Peyer's patch (tissue), 4 donors: ENCODE measurements around the gene GAP43. TPM values are rescaled to one million over a fixed set of nuclear protein-coding genes. Genes with fewer than 3 reads are reported as not detected.

Source experiments
- DNase-seq, 3 donors: peaks; one replicate each; pipeline ENCODE4 v3.0.0-alpha.2; 2017 to 2019
- H3K27ac ChIP-seq, 4 donors: fragments of 200-600 bp; sonication (generic); one replicate each; pipeline ENCODE4 v1.5.1; 2016 to 2019
- H3K27me3 ChIP-seq, 2 donors: fragments of 200-600 bp; sonication (generic); one replicate each; pipeline ENCODE4 v1.5.1; 2019
- H3K36me3 ChIP-seq, 3 donors: fragments of 200-600 bp; sonication (generic); one replicate each; pipeline ENCODE4 v1.5.1; 2016 to 2019
- H3K4me1 ChIP-seq, 4 donors: fragments of 200-600 bp; sonication (generic); one replicate each; pipeline ENCODE4 v1.5.1; 2016 to 2019
- H3K4me3 ChIP-seq, 4 donors: fragments of 200-600 bp; sonication (generic); 1 replicate in 3 of 4; 2 replicates in 1 of 4; pipeline ENCODE4 v1.5.1; 2016 to 2019; ENCODE audit warnings: mild to moderate bottlenecking in 1 of 4
- H3K9me3 ChIP-seq, 4 donors: fragments of 200-600 bp; sonication (generic); one replicate each; pipeline ENCODE4 v1.5.1; 2016 to 2019; ENCODE audit warnings: mild to moderate bottlenecking in 1 of 4
- CTCF ChIP-seq, 6 experiments: fragments of 450-650 bp in 4 of 6; fragments of 200-600 bp in 2 of 6; sonication (generic) in 1 of 6; IDR thresholded peaks; one replicate each; pipeline ENCODE4 v1.5.1; 2017 to 2019; ENCODE audit warnings: antibody characterized with exemption in 6 of 6, mild to moderate bottlenecking in 3 of 6, moderate library complexity in 1 of 6
- POLR2A ChIP-seq, 2 donors: fragments of 450-650 bp; IDR thresholded peaks; one replicate each; pipeline ENCODE4 v1.5.1; 2017; ENCODE audit warnings: antibody characterized with exemption in 2 of 2, mild to moderate bottlenecking in 2 of 2, moderate library complexity in 2 of 2
- total RNA-seq, 4 donors: library from RNA; depleted of rRNA; stranded (reverse); fragments of >200 nt; gene quantifications; one replicate each; pipeline ENCODE4 v1.1.0, GENCODE V29; 2016

GAP43 gene
- total RNA-seq, 4 donors from 2014 or later: 1.5 to 1.9 TPM; not detected in 2

- no peak for TF ChIP-seq CTCF (IDR thresholded peaks at IDR 0.05)
- TF ChIP-seq POLR2A (IDR thresholded peaks at IDR 0.05): no peak
- no peaks in the 10 kb centered on the region for H3K36me3 ChIP-seq
- H3K4me1 ChIP-seq: no peaks in the 10 kb centered on the region
- no peaks in the 10 kb centered on the region for H3K9me3 ChIP-seq
- no peaks in the 10 kb centered on the region for H3K27me3 ChIP-seq
- DNase-seq: no peak
- H3K4me3 ChIP-seq: no peak overlapping the region
- H3K27ac ChIP-seq: no peak overlapping the region
Observed at GRCh38 chr3:115671761-115672455, 48.6 kb downstream of the GAP43 start.

DNA sequence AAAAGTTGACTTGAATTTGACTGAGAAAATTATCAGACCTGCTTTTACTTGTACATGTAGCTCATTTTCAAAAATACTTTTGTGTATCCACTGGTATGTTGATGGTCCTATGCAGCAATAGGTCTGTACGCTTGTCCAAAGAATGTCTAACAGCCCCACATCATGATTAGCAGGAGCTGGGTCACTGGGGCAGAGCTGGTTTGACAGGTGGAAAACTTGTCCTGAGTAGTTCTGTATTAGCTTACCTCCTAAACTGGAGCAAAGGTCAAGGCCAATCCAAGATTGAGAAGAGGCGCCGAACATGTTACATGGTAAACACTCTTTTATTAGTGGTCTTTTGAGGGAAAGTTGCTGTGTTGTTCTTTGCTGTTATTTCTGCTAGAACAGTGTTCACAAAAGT is 50.6 kb downstream of the GAP43 start:
- H3K9me3 ChIP-seq: no peaks in the 10 kb centered on the region
- H3K4me1 ChIP-seq: no peaks in the 10 kb centered on the region
- no peaks in the 10 kb centered on the region for H3K36me3 ChIP-seq
- no peak for TF ChIP-seq CTCF (IDR thresholded peaks at IDR 0.05)
- TF ChIP-seq POLR2A (IDR thresholded peaks at IDR 0.05): no peak
- H3K4me3 ChIP-seq: no peak overlapping the region
- H3K27me3 ChIP-seq: no peaks in the 10 kb centered on the region
- no peak for DNase-seq
- H3K27ac ChIP-seq: no peak overlapping the region

DNA sequence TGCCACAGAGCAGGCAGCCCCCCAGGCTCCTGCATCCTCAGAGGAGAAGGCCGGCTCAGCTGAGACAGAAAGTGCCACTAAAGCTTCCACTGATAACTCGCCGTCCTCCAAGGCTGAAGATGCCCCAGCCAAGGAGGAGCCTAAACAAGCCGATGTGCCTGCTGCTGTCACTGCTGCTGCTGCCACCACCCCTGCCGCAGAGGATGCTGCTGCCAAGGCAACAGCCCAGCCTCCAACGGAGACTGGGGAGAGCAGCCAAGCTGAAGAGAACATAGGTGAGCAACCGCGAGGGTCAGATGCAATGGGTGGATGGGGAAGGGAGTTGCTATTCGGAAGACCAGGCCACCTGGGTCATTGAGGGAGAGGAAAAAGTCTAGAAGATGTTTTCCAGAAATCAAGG is 53.0 kb downstream of the GAP43 start:
- H3K9me3 ChIP-seq: no peaks in the 10 kb centered on the region
- TF ChIP-seq POLR2A (IDR thresholded peaks at IDR 0.05) (no peak), CTCF (IDR thresholded peaks at IDR 0.05) (no peak)

DNA sequence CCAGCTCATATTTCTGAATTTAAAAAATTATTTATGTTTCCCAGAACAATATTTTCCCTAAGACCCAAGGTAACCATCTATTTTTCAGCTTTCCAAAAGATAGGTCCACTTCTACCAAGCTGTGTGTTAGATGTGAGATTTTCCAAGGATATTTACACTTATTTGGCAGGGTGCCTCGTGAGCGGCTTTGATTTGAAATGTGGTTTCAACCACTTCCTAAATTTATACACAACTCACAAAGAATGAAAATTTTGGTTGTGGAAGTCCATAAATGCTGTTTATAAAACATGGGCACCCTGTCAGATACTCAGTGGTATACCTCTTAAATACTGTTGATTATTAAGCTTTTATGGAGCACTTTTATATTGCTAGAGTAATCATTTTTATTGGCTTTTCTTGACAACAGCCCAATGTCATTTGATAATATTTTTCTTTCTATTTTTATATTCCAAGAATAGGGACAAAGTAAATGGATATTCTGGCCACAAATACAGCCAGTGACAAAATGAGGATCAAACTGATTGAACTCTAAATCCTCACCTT is 57.6 kb downstream of the GAP43 start:
- H3K36me3 ChIP-seq: no peaks in the 10 kb centered on the region
- no peak for DNase-seq

More for the DNA sequence above, 53.0 kb downstream of the GAP43 start:
- no peak for DNase-seq
- Histone ChIP-seq H3K27ac (no peak overlapping the region), H3K36me3 (no peaks in the 10 kb centered on the region), H3K27me3 (no peaks in the 10 kb centered on the region), H3K4me3 (no peak overlapping the region), H3K4me1 (no peaks in the 10 kb centered on the region)

DNA sequence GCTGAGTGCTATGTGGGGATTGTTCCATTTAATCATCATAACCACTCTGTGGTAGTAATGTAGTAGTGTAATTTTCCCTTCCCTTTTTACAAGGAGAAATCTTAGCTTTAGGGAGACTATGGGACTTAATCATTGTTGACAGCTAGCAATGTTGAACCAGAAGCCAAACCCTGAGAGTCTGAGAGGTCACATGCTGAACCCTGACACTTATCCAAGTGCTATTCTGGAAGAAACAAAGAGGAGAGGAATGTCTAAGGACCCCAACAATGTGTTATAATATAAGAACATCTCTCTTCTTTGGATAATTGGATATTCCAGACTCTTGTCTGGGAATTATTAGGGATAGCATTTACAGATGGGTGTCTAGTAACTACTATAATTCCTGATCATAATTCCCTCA is 58.4 kb downstream of the GAP43 start:
- no peak overlapping the region for H3K4me3 ChIP-seq
- TF ChIP-seq CTCF (IDR thresholded peaks at IDR 0.05) (no peak), POLR2A (IDR thresholded peaks at IDR 0.05) (no peak)
- no peaks in the 10 kb centered on the region for H3K36me3 ChIP-seq
- no peaks in the 10 kb centered on the region for H3K4me1 ChIP-seq
- H3K27me3 ChIP-seq: no peaks in the 10 kb centered on the region
- no peak overlapping the region for H3K27ac ChIP-seq
- H3K9me3 ChIP-seq: no peaks in the 10 kb centered on the region
- DNase-seq: no peak

More for the DNA sequence above, 57.6 kb downstream of the GAP43 start:
- H3K4me1 ChIP-seq: no peaks in the 10 kb centered on the region
- no peak overlapping the region for H3K27ac ChIP-seq
- H3K4me3 ChIP-seq: no peak overlapping the region
- H3K9me3 ChIP-seq: no peaks in the 10 kb centered on the region
- TF ChIP-seq CTCF (IDR thresholded peaks at IDR 0.05) (no peak), POLR2A (IDR thresholded peaks at IDR 0.05) (no peak)
- no peaks in the 10 kb centered on the region for H3K27me3 ChIP-seq
